T1000 (cell line): ENCODE measurements around the gene ITPKC.

Source experiments
- DNase-seq: peaks from one replicate; lab custom pipeline; 2025; ENCODE audit warnings: mixed read lengths; lab: John Stamatoyannopoulos, UW

The ITPKC gene

GRCh38 chr19:40690693-40691420, 26.1 kb upstream of the ITPKC start:
- peak; percentile 87 for DNase-seq

GRCh38 chr19:40691421-40692211, 25.3 kb upstream of the ITPKC start:
- no peak for DNase-seq

- DNase-seq, result no peak
Measured at GRCh38 chr19:40692212-40692551, 24.7 kb upstream of the ITPKC start.

GRCh38 chr19:40693150-40693788, 23.6 kb upstream of the ITPKC start:
- DNase-seq, result no peak

- DNase-seq, result no peak
Measured at GRCh38 chr19:40693896-40694295, 23.0 kb upstream of the ITPKC start.

GRCh38 chr19:40695881-40696280, 21.0 kb upstream of the ITPKC start:
- no peak for DNase-seq

- no peak for DNase-seq
Measured at GRCh38 chr19:40697007-40697406, 19.9 kb upstream of the ITPKC start.

- DNase-seq, result no peak
Measured at GRCh38 chr19:40700083-40700482, 16.8 kb upstream of the ITPKC start.

- no peak for DNase-seq
Measured at GRCh38 chr19:40701758-40702157, 15.2 kb upstream of the ITPKC start.

- no peak for DNase-seq
Measured at GRCh38 chr19:40702337-40703012, 14.4 kb upstream of the ITPKC start.

- no peak for DNase-seq
Measured at GRCh38 chr19:40703029-40703755, 13.7 kb upstream of the ITPKC start.

GRCh38 chr19:40704491-40705361, 12.2 kb upstream of the ITPKC start:
- no peak for DNase-seq

GRCh38 chr19:40705362-40705651, 11.6 kb upstream of the ITPKC start:
- no peak for DNase-seq

GRCh38 chr19:40705950-40706619, 10.8 kb upstream of the ITPKC start:
- no peak for DNase-seq

- DNase-seq, result no peak
Measured at GRCh38 chr19:40707615-40708014, 9.3 kb upstream of the ITPKC start.

GRCh38 chr19:40709817-40710216, 7.1 kb upstream of the ITPKC start:
- no peak for DNase-seq

- DNase-seq, result no peak
Measured at GRCh38 chr19:40713939-40714338, 3.0 kb upstream of the ITPKC start.

GRCh38 chr19:40714441-40715299, 2.2 kb upstream of the ITPKC start:
- DNase-seq, result peak; percentile 87

- DNase-seq, result peak; percentile 84
Measured at GRCh38 chr19:40716031-40716481, 856 bp upstream of the ITPKC start.
